Placental pericyte (primary cell): Measurements from ENCODE around the gene TMEM205. TPM values are rescaled to one million over a fixed set of nuclear protein-coding genes. Genes with fewer than 3 reads are reported as not detected.

ENCODE experiments used
- total RNA-seq: library from RNA; depleted of rRNA; stranded (reverse); fragments of >200 nt; gene quantifications from 2 replicates; pipeline ENCODE4 v1.2.3, GENCODE V29; 2012

TMEM205 gene
- 54.3 and 189 TPM in 2 replicates for total RNA-seq

GRCh38 chr19:11346104-11346940, at the start of gene TMEM205, which contains the start of gene CCDC159:
Gene TMEM205, minus strand, starts transcription at chr19:11346268. Its CDS starts 649 bp downstream, at chr19:11345619.
Gene CCDC159, plus strand, starts transcription at chr19:11346519. Its CDS starts 88 bp downstream, at chr19:11346607.

DNA sequence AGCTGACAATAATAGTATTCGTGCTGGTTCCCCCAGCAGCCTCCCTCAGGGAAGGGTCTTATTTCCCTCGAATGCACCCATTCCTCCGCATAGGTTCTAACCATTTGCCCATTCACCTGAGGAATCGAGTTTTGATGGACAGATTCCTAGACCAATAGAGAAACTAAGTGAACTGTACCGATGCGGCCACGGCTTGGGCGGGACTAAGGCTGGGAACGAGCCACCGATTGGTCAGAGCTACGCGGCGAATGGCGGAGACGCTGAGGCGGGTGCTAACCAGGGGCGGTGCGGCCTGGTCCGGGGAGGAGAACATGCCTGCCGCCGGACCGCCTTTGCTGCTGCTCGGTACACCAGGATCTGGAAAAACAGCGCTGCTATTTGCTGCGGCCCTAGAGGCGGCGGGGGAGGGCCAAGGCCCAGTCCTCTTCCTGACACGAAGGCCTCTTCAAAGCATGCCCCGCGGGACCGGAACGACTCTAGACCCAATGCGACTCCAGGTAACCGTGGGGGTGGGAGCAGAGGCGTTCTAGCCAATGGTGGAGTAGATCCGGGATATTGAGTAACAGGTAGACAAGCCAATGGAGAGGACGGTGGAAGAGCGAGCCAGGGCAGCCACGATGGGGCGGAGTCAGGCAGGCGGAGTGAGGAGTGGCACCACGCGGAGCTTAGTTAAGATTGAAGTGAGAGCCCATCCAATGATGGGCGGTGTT, 28.5 kb upstream of the TMEM205 start, which contains the start of gene SWSAP1:
SWSAP1 (plus strand) TSS at position 234 of the 710 bp plus-strand sequence; CDS start at position 249, 15 bp downstream.

DNA sequence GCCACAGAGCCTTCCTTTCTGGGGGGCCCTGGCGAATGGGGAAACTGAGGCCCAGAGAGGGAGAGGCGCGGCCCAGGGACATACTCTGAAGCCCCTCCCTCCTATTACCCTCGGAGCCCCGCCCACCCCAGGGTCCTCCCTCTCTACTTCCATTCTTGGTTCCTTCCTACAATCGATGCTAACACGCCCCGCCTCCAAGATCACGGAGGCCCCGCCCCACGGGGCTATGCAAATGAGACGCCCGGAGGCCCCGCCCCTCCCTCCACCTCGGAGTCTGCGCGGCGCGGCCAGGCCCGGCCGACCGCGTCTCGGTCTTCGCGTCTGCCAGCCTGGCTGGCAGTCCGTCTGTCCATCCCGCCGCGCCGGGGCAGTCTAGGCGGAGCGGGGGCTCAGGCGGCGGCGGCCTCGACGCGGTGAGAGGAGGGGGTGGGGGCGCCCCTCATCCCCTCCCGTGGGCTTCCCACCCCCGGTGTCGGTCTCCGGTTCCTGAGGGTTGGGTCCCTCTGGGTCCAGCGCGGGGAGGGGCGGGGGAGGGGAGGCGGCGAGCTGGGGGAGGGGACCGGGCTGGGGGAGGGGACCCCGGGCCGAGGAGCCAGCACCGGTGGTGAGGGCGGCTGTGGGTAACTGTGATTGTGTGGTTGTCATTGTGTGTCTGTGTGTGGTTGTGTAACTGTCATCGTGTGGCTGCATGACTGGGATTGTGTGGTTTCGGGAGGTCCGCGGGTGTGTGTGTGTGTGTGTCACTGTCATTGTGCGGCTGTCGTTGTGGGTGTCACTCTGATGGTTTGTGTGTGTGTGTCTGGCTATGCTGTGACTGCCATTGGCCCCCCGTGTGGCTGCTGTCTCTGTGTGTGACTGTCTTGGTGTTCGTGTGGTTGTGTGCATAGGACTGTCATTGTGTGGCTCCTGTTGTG, 9.3 kb upstream of the TMEM205 start, which contains the start of gene PLPPR2:
PLPPR2 (plus strand) TSS at position 273 of the 914 bp plus-strand sequence. CDS start 2,242 bp downstream, outside the sequence.

DNA sequence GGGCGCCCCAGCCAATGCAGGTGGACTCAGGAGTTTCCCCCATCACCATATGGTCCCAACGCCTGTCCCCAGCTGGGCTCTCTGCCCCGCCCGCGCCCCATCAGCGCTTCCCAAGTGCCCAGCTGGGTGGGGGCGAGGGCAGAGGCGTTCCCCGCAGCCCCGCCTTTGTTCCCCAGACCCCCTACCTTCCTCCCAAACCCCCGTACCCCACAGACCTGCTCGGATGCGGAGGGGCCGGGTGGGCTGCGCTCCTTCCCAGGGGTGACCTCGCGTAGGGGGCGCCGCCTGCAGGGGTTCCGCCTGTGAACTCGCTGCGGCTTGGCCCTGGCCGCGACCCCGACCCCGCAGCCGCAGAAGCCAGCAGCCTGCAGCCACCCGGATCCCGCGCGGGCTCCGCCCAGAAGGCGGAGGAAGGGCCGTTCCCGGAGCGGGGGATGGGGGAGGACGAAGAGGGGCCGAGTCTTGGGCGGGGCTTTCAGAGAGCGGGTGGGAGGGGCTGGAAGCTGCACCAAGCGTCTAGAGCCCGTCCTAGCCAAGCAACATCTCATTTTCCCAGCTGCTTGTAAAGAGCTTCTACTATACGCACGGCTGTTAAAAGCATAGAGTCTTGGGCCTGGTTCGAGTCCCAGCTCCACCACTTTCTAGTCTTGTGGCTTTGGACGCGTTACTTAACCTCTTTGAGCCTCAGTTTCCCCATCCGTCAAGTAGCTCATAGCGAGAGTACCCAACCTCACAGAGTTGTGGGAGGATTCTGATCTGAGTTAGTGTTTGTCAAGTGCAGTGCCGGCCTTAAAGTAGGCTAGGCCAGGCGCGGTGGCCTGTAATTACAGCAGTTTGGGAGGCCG, 6.6 kb downstream of the TMEM205 start, which contains the start of gene RAB3D:
RAB3D (minus strand) TSS at position 404 of the 845 bp plus-strand sequence. CDS start 2,258 bp downstream, outside the sequence.

GRCh38 chr19:11295665-11296245, 50.3 kb downstream of the TMEM205 start, which contains the start of gene TSPAN16:
Gene TSPAN16, plus strand, starts transcription at chr19:11296160. Its CDS starts 138 bp downstream, at chr19:11296298.

Other genes starting within 250 kb of the TMEM205 start
- gene SPC24, start 190.5 kb downstream of the TMEM205 start, total RNA-seq = 2.8 and 110 TPM in 2 replicates
- 331 and 441 TPM in 2 replicates for gene KANK2, start 148.7 kb downstream of the TMEM205 start, total RNA-seq
- gene ANGPTL8, start 106.6 kb downstream of the TMEM205 start, total RNA-seq = not detected in 2 replicates
- gene DOCK6, start 83.7 kb downstream of the TMEM205 start, total RNA-seq = 14.0 and 30.8 TPM in 2 replicates
- not detected in 2 replicates for gene TSPAN16, start 50.1 kb downstream of the TMEM205 start, total RNA-seq
- gene RAB3D, start 6.6 kb downstream of the TMEM205 start, total RNA-seq = 8.6 and 26.9 TPM in 2 replicates
- gene CCDC159, start 251 bp upstream of the TMEM205 start, total RNA-seq = 4.7 and 12.5 TPM in 2 replicates
- gene PLPPR2, start 9.2 kb upstream of the TMEM205 start, total RNA-seq = 17.8 and 21.7 TPM in 2 replicates
- 0.72 and 1.1 TPM in 2 replicates for gene SWSAP1, start 28.4 kb upstream of the TMEM205 start, total RNA-seq
- 5.9 and 19.5 TPM in 2 replicates for gene EPOR, start 38.0 kb upstream of the TMEM205 start, total RNA-seq
- gene RGL3, start 73.0 kb upstream of the TMEM205 start, total RNA-seq = 1.4 and 2.4 TPM in 2 replicates
- 0.14 TPM in 1 of 2 replicates, not detected in the other for gene ODAD3, start 88.9 kb upstream of the TMEM205 start, total RNA-seq
- 163 and 165 TPM in 2 replicates for gene PRKCSH, start 89.4 kb upstream of the TMEM205 start, total RNA-seq
- under 0.01 TPM in 1 of 2 replicates, not detected in the other for gene ELAVL3, start 134.8 kb upstream of the TMEM205 start, total RNA-seq
- gene ZNF653, start 159.6 kb upstream of the TMEM205 start, total RNA-seq = 6.6 and 7.0 TPM in 2 replicates
- gene ECSIT, start 182.9 kb upstream of the TMEM205 start, total RNA-seq = 30.4 and 38.1 TPM in 2 replicates
- 13.8 and 26.8 TPM in 2 replicates for gene CNN1, start 192.6 kb upstream of the TMEM205 start, total RNA-seq
- gene ELOF1, start 213.0 kb upstream of the TMEM205 start, total RNA-seq = 56.1 and 56.7 TPM in 2 replicates
- gene ACP5, start 231.4 kb upstream of the TMEM205 start, total RNA-seq = 10.3 and 12.7 TPM in 2 replicates